T-helper 2 cell treated with Interferon-gamma antibody and Interleukin-4, amounts not matched to agents 5 μg/mL and 100 μg/mL, for 36 hours (primary cell): ENCODE measurements around the gene MCCD1.

Experiments
- DNase-seq: peaks from one replicate; pipeline ENCODE4 v3.0.0; 2021; ENCODE audit warnings: low spot score
- H3K27ac Mint-ChIP-seq: one replicate; pipeline ENCODE4 v1.8.0; 2021; ENCODE audit warnings: mild to moderate bottlenecking, mixed read lengths
- H3K27me3 Mint-ChIP-seq: one replicate; pipeline ENCODE4 v1.8.0; 2021; ENCODE audit warnings: low read depth, mixed read lengths
- H3K36me3 Mint-ChIP-seq: one replicate; pipeline ENCODE4 v1.8.0; 2021; ENCODE audit warnings: low read depth, mixed read lengths
- H3K4me1 Mint-ChIP-seq: one replicate; pipeline ENCODE4 v1.8.0; 2021; ENCODE audit warnings: low read depth, mixed read lengths
- H3K4me3 Mint-ChIP-seq: one replicate; pipeline ENCODE4 v1.8.0; 2022; ENCODE audit warnings: mild to moderate bottlenecking, moderate library complexity, mixed read lengths
- H3K9me3 Mint-ChIP-seq: one replicate; pipeline ENCODE4 v1.8.0; 2021; ENCODE audit warnings: mixed read lengths

Gene MCCD1

GRCh38 chr6:31530659-31531058 is 1.9 kb downstream of the MCCD1 start:
- H3K4me3 Mint-ChIP-seq, result no peak overlapping the region
- no peak for DNase-seq
- peaks cover 54% of the 10 kb centered on the region for H3K36me3 Mint-ChIP-seq
- H3K27me3 Mint-ChIP-seq, result no peaks in the 10 kb centered on the region
- peaks cover 7% of the 10 kb centered on the region for H3K4me1 Mint-ChIP-seq
- H3K9me3 Mint-ChIP-seq, result no peaks in the 10 kb centered on the region
- no peak overlapping the region for H3K27ac Mint-ChIP-seq

GRCh38 chr6:31531162-31531561 is 2.4 kb downstream of the MCCD1 start:
- no peak for DNase-seq
- H3K27ac Mint-ChIP-seq, result no peak overlapping the region
- H3K9me3 Mint-ChIP-seq, result no peaks in the 10 kb centered on the region
- peaks cover 12% of the 10 kb centered on the region for H3K4me1 Mint-ChIP-seq
- H3K4me3 Mint-ChIP-seq, result no peak overlapping the region
- H3K27me3 Mint-ChIP-seq, result no peaks in the 10 kb centered on the region
- H3K36me3 Mint-ChIP-seq, result peaks cover 59% of the 10 kb centered on the region

- H3K4me3 Mint-ChIP-seq, result no peak overlapping the region
Observed at GRCh38 chr6:31531771-31532643, 3.2 kb downstream of the MCCD1 start.

GRCh38 chr6:31532644-31533454 is 4.1 kb downstream of the MCCD1 start:
- Mint-ChIP-seq H3K4me1 (peaks cover 15% of the 10 kb centered on the region), H3K36me3 (peaks cover 71% of the 10 kb centered on the region), H3K4me3 (no peak overlapping the region), H3K27ac (no peak overlapping the region), H3K27me3 (no peaks in the 10 kb centered on the region), H3K9me3 (no peaks in the 10 kb centered on the region)
- no peak for DNase-seq

More at GRCh38 chr6:31531771-31532643, 3.2 kb downstream of the MCCD1 start:
- no peak overlapping the region for H3K27ac Mint-ChIP-seq
- peaks cover 15% of the 10 kb centered on the region for H3K4me1 Mint-ChIP-seq
- H3K36me3 Mint-ChIP-seq, result peaks cover 66% of the 10 kb centered on the region
- H3K9me3 Mint-ChIP-seq, result no peaks in the 10 kb centered on the region
- no peak for DNase-seq
- no peaks in the 10 kb centered on the region for H3K27me3 Mint-ChIP-seq

- no peak for DNase-seq
- Mint-ChIP-seq H3K27ac (no peak overlapping the region), H3K9me3 (no peaks in the 10 kb centered on the region), H3K27me3 (no peaks in the 10 kb centered on the region), H3K4me1 (peaks cover 18% of the 10 kb centered on the region), H3K36me3 (peaks cover 75% of the 10 kb centered on the region), H3K4me3 (no peak overlapping the region)
Observed at GRCh38 chr6:31533455-31533841, 4.7 kb downstream of the MCCD1 start.

GRCh38 chr6:31534011-31534410 is 5.2 kb downstream of the MCCD1 start:
- no peak for DNase-seq
- H3K4me3 Mint-ChIP-seq, result no peak overlapping the region
- H3K27me3 Mint-ChIP-seq, result no peaks in the 10 kb centered on the region
- no peak overlapping the region for H3K27ac Mint-ChIP-seq
- H3K9me3 Mint-ChIP-seq, result no peaks in the 10 kb centered on the region
- H3K36me3 Mint-ChIP-seq, result peaks cover 81% of the 10 kb centered on the region
- H3K4me1 Mint-ChIP-seq, result peaks cover 23% of the 10 kb centered on the region

GRCh38 chr6:31534521-31535040 is 5.8 kb downstream of the MCCD1 start:
- Mint-ChIP-seq H3K36me3 (peaks cover 85% of the 10 kb centered on the region), H3K4me3 (no peak overlapping the region), H3K27me3 (no peaks in the 10 kb centered on the region), H3K4me1 (peaks cover 29% of the 10 kb centered on the region), H3K9me3 (no peaks in the 10 kb centered on the region), H3K27ac (no peak overlapping the region)
- no peak for DNase-seq

GRCh38 chr6:31535538-31536324 is 7.0 kb downstream of the MCCD1 start:
- no peak overlapping the region for H3K4me3 Mint-ChIP-seq
- H3K27ac Mint-ChIP-seq, result no peak overlapping the region
- no peaks in the 10 kb centered on the region for H3K27me3 Mint-ChIP-seq
- H3K9me3 Mint-ChIP-seq, result no peaks in the 10 kb centered on the region
- no peak for DNase-seq
- peaks cover 38% of the 10 kb centered on the region for H3K4me1 Mint-ChIP-seq
- H3K36me3 Mint-ChIP-seq, result peaks cover 87% of the 10 kb centered on the region

- no peak for DNase-seq
- Mint-ChIP-seq H3K9me3 (no peaks in the 10 kb centered on the region), H3K4me3 (peak overlapping the region; percentile 95), H3K27ac (peak overlapping the region; percentile 6), H3K36me3 (peaks cover 67% of the 10 kb centered on the region), H3K27me3 (no peaks in the 10 kb centered on the region), H3K4me1 (peaks cover 43% of the 10 kb centered on the region)
Observed at GRCh38 chr6:31538805-31539400, 10.1 kb downstream of the MCCD1 start.

GRCh38 chr6:31540640-31541039 is 11.9 kb downstream of the MCCD1 start:
- Mint-ChIP-seq H3K9me3 (no peaks in the 10 kb centered on the region), H3K4me3 (peak overlapping the region; percentile 95), H3K27me3 (no peaks in the 10 kb centered on the region), H3K36me3 (peaks cover 52% of the 10 kb centered on the region), H3K27ac (peak overlapping the region; percentile 92), H3K4me1 (peaks cover 45% of the 10 kb centered on the region)
- no peak for DNase-seq

- Mint-ChIP-seq H3K4me3 (peak overlapping the region; percentile 95), H3K4me1 (peaks cover 43% of the 10 kb centered on the region), H3K27ac (peak overlapping the region; percentile 92), H3K27me3 (no peaks in the 10 kb centered on the region), H3K9me3 (no peaks in the 10 kb centered on the region), H3K36me3 (peaks cover 46% of the 10 kb centered on the region)
- peak; percentile 52 for DNase-seq
Observed at GRCh38 chr6:31541059-31541657, 12.4 kb downstream of the MCCD1 start.

GRCh38 chr6:31541658-31542521 is 13.1 kb downstream of the MCCD1 start, which contains the start of gene DDX39B:
TSS of gene DDX39B (minus strand) at chr6:31542003. CDS start at chr6:31540532, 1,471 bp downstream.
- Mint-ChIP-seq H3K9me3 (no peaks in the 10 kb centered on the region), H3K36me3 (peaks cover 39% of the 10 kb centered on the region), H3K27me3 (no peaks in the 10 kb centered on the region), H3K4me3 (peak within 1 kb of the TSS; percentile 95), H3K27ac (peak within 1 kb of the TSS; percentile 92), H3K4me1 (peaks cover 44% of the 10 kb centered on the region)
- DNase-seq, result peak; percentile 93
